PC-9 (cell line): ENCODE results near the gene PCSK5.

Source experiments
- CTCF ChIP-seq: fragments of 200-600 bp; sonication (generic); conservative IDR thresholded peaks from 2 replicates; pipeline ENCODE4 v1.6.1; 2017; ENCODE audit warnings: mixed run types, antibody characterized with exemption, mild to moderate bottlenecking, moderate library complexity
- EZH2 ChIP-seq: fragments of 200-600 bp; sonication (generic); IDR thresholded peaks from 2 replicates; pipeline ENCODE4 v1.8.0; 2017; ENCODE audit warnings: antibody characterized with exemption, low read depth

- TF ChIP-seq CTCF (no peak), EZH2 (no peak)
These were observed 187.1 kb downstream of the PCSK5 start for GRCh38 chr9:76077537-76077936.
